T-helper 1 cell treated with Interleukin-12 subunit alpha and Interleukin-12 subunit beta and Interleukin-4 antibody, amounts not matched to agents 30 ng/mL and 1 ng/mL, for 36 hours (primary cell): Measurements from ENCODE around the gene FKBP6. TPM values are rescaled to one million over a fixed set of nuclear protein-coding genes. Genes with fewer than 3 reads are reported as not detected.
"Not testable (repeated sequence)": the region's sequence is repeated elsewhere in the genome, so short reads cannot be mapped to it uniquely, and the experiment has no call there.

ENCODE experiments used
- intact Hi-C: fragments of 100-400 bp; cut with micrococcal nuclease; formaldehyde crosslinking; loops from one replicate; pipeline ENCODE4 v1.15.1; 2024
- total RNA-seq: library from RNA; stranded (reverse); gene quantifications from 2 replicates; pipeline ENCODE4 v1.2.3, GENCODE V29; 2022

Gene FKBP6
- total RNA-seq, 1 donor from 2014 or later = not detected

DNA sequence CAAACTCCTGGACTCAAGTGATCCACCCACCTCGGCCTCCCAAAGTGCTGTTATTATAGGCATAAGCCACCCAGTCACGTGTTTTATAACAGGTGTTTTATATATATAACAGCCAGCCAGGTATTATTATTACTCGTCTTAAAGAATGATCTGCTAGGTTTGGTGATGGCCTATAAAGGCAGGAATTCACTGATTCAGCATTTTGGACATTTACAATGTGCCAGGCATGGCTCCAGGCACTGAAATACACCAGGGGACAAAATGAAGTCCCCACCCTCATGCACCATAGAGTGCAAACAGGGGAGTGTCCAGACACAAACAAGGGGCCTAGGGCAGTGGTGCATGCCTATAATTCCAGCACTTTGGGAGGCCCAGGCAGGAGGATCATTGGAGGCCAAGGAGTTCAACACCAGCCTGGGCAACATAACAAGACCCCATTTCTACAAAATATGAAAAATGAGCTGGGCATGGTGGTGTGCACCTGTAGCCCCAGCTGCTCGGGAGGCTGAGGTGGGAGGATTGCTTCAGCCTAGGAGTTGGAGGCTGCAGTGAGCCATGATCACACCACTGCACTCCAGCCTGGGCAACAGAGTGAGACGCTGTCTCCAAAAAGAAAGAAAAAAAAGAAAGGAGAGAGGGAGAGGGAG lies 4.4 kb upstream of the FKBP6 start:
- intact Hi-C loops = loop anchor here (1.0 kb wide), 1 partner anchor 128 kb away; no protein-coding TSS in a partner anchor

- intact Hi-C loops = loop anchor here (1.0 kb wide), 1 partner anchor 127 kb away; no protein-coding TSS in a partner anchor
Observed at GRCh38 chr7:73324081-73324845, 3.7 kb upstream of the FKBP6 start.

DNA sequence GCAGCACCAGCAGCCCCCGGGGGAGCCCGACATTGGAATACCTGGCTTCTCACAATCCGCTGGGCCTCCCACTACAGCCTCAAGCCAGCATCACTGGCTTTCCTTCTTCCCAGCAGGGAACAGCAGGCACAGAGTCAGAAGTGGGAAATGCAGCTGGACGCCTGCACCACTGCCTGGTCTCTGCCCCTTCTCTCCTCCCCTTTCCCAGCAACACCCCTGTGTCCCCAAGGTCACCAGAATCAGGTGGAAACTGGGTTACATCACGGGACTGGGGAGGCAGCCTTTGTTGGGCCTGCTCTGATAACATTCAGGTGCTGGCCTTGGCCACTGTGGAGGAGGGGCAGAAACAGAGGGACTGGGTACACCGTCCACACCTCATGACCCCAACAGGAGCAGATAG lies 2.5 kb upstream of the FKBP6 start:
- intact Hi-C loops = not testable (repeated sequence)

DNA sequence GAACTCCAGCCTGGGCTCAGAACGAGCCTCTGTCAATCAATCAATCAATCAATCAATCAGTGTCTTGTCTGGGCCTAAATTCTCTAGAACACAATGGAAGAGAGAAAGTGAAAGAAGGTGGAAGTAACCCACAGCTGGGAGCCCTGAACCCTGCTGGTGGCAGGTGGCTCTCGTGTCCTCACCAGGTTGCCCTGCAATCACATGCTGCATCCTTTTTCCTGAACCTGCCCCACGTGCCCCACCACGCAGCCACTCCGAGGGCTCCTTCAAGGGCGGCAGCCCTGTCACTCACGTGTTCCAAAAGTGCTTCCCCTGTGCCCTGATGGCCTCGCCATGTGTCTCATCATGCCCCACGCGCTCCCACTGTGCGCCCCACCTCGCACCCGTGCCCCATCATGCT lies 512 bp upstream of the FKBP6 start:
- intact Hi-C loops = not testable (repeated sequence)

DNA sequence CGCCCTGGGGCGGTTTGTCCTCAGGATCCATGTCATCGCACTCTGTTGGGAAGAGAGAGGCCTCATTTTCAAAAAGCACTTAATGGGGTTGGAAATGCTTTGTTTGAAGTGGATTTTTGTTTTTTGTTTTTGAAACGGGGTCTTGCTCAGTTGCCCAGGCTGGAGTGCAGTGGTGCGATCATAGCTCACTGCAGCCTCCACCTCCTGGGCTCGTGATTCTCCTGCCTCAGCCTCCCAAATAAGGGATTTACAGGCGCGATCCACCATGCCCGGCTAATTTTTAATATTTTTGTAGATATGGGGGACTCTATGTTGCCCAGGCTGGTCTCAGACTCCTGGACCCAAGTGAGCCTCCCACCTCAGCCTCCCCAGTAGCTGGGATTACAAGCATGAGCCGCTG lies 735 bp downstream of the FKBP6 start:
- intact Hi-C loops = no loop called here

- intact Hi-C loops = no loop called here
Observed at GRCh38 chr7:73329861-73330581, 2.1 kb downstream of the FKBP6 start.

DNA sequence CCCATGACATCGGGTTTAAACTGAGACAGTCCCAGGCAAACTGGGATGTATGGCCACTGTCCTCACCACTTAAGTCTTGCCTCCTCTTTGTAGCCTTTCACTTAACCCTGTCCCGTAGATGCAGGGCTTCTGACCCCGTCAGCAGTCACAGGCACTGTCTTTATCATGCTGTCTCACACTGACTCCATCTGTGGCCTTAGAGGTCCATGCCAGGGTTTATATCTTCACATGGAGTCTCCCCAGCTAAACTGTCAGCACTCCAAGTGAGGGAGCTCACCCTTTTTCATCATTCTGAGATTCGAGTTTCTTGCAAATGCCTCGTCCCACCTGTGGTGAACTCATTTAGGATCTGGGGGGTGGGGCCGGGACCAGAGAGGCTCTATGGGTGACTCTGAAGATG lies 2.8 kb downstream of the FKBP6 start:
- intact Hi-C loops = no loop called here

DNA sequence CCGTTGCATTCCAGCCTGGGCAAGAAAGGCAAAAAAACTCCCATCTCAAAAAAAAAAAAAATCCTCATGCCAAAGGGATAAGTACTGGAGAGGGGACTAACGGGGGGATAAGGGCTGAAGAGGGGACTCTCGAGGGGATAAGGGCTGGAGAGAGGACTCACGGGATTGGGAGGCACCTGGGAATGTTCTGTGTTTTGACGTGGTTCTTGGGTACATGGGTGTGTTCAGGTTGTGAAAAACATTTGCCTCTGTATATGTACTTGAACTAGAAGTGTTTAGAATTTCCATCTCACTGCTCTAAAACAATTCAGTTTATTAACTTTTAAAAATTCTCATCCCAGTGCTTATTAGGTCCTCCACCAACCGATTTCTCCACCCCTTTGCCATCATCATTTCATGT lies 4.5 kb downstream of the FKBP6 start:
- intact Hi-C loops = no loop called here

DNA sequence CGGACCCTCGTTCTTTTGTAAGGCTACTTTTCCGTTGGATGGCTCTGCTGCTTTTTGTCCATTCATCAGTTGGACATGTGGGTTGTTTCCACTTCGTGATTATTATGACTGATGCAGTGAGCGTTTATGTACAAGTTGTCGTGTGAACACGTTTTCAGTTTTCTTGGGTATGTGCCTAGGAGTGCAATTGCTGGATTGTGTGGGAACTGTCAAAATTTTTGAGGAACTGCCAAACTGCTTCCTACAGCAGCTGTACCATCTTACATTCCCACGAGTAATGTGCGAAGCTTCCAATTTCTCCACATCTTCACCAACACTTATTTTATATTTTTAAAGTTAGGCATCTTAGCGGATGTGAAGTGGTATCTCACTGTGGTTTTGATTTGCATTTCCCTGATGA lies 10.4 kb downstream of the FKBP6 start:
- intact Hi-C loops = no loop called here

- intact Hi-C loops = no loop called here
Observed at GRCh38 chr7:73340514-73340913, 12.6 kb downstream of the FKBP6 start.

GRCh38 chr7:73341877-73342276 lies 13.9 kb downstream of the FKBP6 start:
- intact Hi-C loops = no loop called here

- intact Hi-C loops = no loop called here
Observed at GRCh38 chr7:73342645-73343044, 14.7 kb downstream of the FKBP6 start.

DNA sequence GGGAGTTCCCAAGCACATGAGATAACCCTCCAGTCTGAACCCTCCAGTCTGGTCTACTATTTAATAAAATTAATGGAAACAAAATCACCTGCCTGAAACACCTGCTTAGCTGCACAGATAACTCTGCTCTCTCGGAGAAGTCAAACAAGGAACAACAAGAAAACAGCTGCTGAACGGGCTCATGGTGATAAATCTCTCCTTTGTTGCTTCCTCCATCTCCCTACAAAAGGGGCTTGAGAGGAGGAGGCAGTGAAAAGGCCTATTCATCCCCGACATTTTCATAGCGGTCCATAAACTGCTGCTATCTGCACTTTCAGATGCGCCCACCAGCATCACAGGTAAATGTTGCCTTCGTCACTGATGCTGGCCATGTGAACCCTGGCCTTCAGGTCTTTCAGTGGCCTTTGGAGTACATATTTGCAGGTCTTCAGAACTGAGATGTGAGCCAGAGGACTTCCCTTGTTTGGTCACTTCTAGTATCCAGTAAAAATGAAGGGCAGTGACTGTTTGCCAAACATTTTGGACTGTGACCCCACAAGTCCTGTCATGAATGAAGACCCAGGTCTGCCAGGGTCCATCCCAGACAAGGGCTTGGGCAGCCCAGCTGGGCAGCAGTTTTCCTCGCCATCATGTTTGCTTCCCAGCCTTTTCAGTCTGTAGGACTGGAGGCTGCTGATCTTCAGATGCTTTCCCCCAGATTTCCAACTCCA lies 15.9 kb downstream of the FKBP6 start:
- intact Hi-C loops = no loop called here

DNA sequence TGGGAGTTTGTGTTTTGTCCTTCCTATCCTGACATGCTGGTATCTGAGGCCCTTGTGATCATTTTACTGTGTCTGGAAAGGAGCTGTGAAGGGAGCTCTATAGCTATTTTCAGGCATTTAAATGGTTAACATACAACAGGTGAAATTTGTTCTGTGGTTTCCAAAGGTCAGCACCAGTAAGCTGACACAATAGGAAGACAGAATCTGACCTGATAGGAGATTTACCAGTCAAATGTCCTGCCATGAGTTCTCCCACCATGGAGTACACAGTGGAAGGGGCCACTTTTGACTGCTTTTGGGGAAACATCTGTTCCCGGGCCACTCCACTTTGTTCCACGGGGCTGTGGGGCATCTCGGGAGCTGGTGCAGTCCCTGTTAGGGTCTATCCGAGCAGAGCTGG lies 17.6 kb downstream of the FKBP6 start:
- intact Hi-C loops = no loop called here

DNA sequence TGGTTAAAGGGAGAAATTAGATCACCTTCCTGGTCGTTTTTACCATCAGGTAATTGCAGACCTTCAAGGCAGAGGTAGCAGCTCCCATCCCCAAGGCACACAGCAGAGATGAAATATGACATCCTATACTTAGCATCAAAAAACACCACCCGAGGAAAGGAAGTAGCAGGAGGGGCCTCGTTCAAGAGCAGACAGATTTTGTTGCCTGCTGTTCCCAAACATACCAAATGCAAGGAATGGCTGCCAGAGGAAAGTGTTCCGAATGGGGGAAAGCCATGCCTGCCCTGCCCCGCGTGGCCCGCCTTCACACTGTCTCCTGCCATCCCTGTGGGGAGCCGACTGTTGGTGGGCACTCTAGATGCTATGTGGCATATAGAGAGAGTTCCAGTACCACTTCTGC lies 18.0 kb downstream of the FKBP6 start:
- intact Hi-C loops = no loop called here

- intact Hi-C loops = no loop called here
Observed at GRCh38 chr7:73349763-73350162, 21.8 kb downstream of the FKBP6 start.

GRCh38 chr7:73350306-73351068 lies 22.5 kb downstream of the FKBP6 start:
- intact Hi-C loops = no loop called here

DNA sequence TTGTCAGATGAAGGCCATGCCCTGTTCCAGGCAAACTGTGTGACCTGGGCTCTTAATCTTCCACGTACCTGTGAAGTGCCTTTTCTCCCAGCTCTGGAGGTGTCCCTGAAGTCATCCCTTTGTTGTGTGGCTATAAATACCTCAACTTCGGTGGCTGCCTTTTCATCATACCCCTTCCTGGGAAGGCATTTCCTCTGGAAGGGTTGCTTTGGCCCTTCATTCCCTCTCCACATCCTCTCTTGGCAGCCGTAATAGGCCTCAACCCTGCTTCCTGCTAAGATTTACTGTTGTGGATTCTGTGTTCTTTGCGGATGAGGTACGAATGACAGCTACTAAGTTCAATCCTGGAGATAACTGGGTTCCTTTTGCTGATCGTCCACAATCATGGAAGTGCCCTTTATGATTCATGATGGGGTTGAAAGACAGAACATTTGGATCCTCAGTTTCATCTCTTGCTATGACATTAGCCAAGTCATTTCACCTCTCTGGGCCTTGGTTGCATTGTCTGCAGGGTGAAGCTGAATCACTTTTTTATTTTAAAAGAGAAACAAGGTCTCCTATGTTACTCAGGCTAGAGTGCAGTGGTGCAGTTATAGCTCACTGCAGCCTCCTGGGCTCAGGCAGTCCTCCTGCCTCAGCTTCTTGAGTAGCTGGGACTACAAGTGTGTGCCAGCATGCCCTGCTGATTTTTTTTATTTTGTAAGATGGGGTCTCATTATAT lies 23.6 kb downstream of the FKBP6 start:
- intact Hi-C loops = no loop called here

DNA sequence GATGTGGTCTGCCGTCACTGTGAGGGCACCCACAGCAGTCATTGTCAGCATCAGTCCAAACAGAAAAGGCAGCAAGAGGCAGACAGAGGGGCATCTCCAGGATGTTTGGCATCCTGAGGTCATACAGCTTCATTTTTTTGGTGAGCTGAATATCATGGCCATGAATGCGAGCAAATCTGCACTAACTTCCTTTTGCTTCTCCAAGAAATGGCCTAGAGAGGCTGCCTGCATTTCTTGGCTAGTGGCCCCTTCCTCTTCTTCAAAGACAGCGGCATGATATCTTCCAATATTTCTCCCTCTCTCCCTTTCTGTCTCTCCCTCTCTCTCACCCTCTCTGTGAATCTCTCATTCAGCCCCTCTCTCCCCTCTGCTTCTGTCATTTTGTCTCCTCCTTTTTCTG lies 24.8 kb downstream of the FKBP6 start:
- intact Hi-C loops = no loop called here

DNA sequence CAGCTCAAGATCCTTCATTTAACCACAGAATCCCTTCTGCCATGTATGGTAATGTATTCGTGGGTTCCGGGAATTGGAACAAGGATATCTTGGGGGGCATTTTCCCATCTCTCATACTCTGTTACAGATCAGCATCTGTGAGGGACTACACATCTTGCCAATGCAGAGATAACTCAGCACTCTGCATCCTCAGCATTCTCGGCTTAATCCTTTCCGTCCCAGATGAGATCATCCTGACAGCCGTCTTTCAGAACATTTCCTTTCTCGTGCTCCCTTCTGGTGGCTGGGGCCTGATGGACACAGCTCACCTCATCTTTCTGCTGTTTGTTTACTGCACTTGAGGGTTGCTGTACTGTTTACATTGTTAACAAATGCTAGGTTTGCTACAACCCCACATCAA lies 25.3 kb downstream of the FKBP6 start:
- intact Hi-C loops = no loop called here
